Epithelial cell of prostate (primary cell): ENCODE measurements around the gene AFAP1L2.
A peak's percentile ranks its signal among the peaks of the same experiment; 100 is the strongest.

ENCODE experiments used
- DNase-seq: peaks from one replicate; pipeline ENCODE4 v3.0.0-alpha.2; 2011; ENCODE audit warnings: low read depth, low spot score
- H3K27ac ChIP-seq: fragments of 450-650 bp; 2 replicates; pipeline ENCODE4 v1.5.1; 2017; ENCODE audit warnings: mild to moderate bottlenecking

AFAP1L2 gene

GRCh38 chr10:114392112-114392835, 12.0 kb downstream of the AFAP1L2 start:
- H3K27ac ChIP-seq: peak overlapping the region; percentile 87
- no peak for DNase-seq

GRCh38 chr10:114391599-114391998, 12.7 kb downstream of the AFAP1L2 start:
- H3K27ac ChIP-seq: peak overlapping the region; percentile 87
- no peak for DNase-seq

GRCh38 chr10:114389426-114389825, 14.9 kb downstream of the AFAP1L2 start:
- peak overlapping the region; percentile 87 for H3K27ac ChIP-seq
- DNase-seq: no peak

GRCh38 chr10:114388275-114388674, 16.0 kb downstream of the AFAP1L2 start:
- DNase-seq: no peak
- peak overlapping the region; percentile 87 for H3K27ac ChIP-seq

GRCh38 chr10:114387784-114388183, 16.5 kb downstream of the AFAP1L2 start:
- no peak for DNase-seq
- H3K27ac ChIP-seq: peak overlapping the region; percentile 87

GRCh38 chr10:114386452-114386851, 17.9 kb downstream of the AFAP1L2 start:
- DNase-seq: no peak
- no peak overlapping the region for H3K27ac ChIP-seq

GRCh38 chr10:114385557-114385956, 18.7 kb downstream of the AFAP1L2 start:
- no peak for DNase-seq
- H3K27ac ChIP-seq: no peak overlapping the region

GRCh38 chr10:114384601-114385000, 19.7 kb downstream of the AFAP1L2 start:
- DNase-seq: no peak
- no peak overlapping the region for H3K27ac ChIP-seq

- no peak overlapping the region for H3K27ac ChIP-seq
- DNase-seq: no peak
These were observed 20.1 kb downstream of the AFAP1L2 start for GRCh38 chr10:114384181-114384580.

- H3K27ac ChIP-seq: no peak overlapping the region
- no peak for DNase-seq
These were observed 23.5 kb downstream of the AFAP1L2 start for GRCh38 chr10:114380797-114381196.

- no peak overlapping the region for H3K27ac ChIP-seq
- DNase-seq: no peak
These were observed 24.2 kb downstream of the AFAP1L2 start for GRCh38 chr10:114380060-114380459.

GRCh38 chr10:114379631-114380041, 24.7 kb downstream of the AFAP1L2 start:
- DNase-seq: no peak
- H3K27ac ChIP-seq: no peak overlapping the region

- no peak overlapping the region for H3K27ac ChIP-seq
- DNase-seq: no peak
These were observed 27.8 kb downstream of the AFAP1L2 start for GRCh38 chr10:114376523-114376922.

GRCh38 chr10:114375047-114375446, 29.3 kb downstream of the AFAP1L2 start:
- H3K27ac ChIP-seq: no peak overlapping the region
- DNase-seq: no peak

- DNase-seq: no peak
- H3K27ac ChIP-seq: no peak overlapping the region
These were observed 30.1 kb downstream of the AFAP1L2 start for GRCh38 chr10:114374053-114374791.

- DNase-seq: no peak
- no peak overlapping the region for H3K27ac ChIP-seq
These were observed 30.7 kb downstream of the AFAP1L2 start for GRCh38 chr10:114373631-114374030.

GRCh38 chr10:114372995-114373394, 31.3 kb downstream of the AFAP1L2 start:
- DNase-seq: no peak
- no peak overlapping the region for H3K27ac ChIP-seq

GRCh38 chr10:114372179-114372578, 32.1 kb downstream of the AFAP1L2 start:
- no peak overlapping the region for H3K27ac ChIP-seq
- no peak for DNase-seq

GRCh38 chr10:114370966-114371365, 33.3 kb downstream of the AFAP1L2 start:
- DNase-seq: no peak
- H3K27ac ChIP-seq: no peak overlapping the region

GRCh38 chr10:114370199-114370598, 34.1 kb downstream of the AFAP1L2 start:
- no peak for DNase-seq
- no peak overlapping the region for H3K27ac ChIP-seq

- H3K27ac ChIP-seq: no peak overlapping the region
- DNase-seq: no peak
These were observed 36.3 kb downstream of the AFAP1L2 start for GRCh38 chr10:114368057-114368391.
